Endodermal cell (in vitro differentiated cells): ENCODE results near the gene ROBO1. TPM values are rescaled to one million over a fixed set of nuclear protein-coding genes. Genes with fewer than 3 reads are reported as not detected.

Source experiments
- DNase-seq: peaks from one replicate; pipeline ENCODE4 v3.0.0-alpha.2; 2017
- H3K27ac ChIP-seq: 2 replicates; pipeline ENCODE4 v1.5.1; 2013; ENCODE audit warnings: mild to moderate bottlenecking, low read depth, low read length, moderate library complexity
- H3K27me3 ChIP-seq: 2 replicates; pipeline ENCODE4 v1.6.1; 2013; ENCODE audit warnings: mild to moderate bottlenecking, low read length, moderate library complexity; ENCODE audit not compliant: insufficient read depth, control insufficient read depth, poor library complexity, severe bottlenecking
- H3K36me3 ChIP-seq: 2 replicates; pipeline ENCODE4 v1.7.0; 2013; ENCODE audit warnings: mild to moderate bottlenecking, low read length, moderate library complexity; ENCODE audit not compliant: control insufficient read depth, insufficient read depth
- H3K4me1 ChIP-seq: one replicate; pipeline ENCODE4 v1.7.0; 2013; ENCODE audit warnings: low read length; ENCODE audit not compliant: control insufficient read depth, insufficient read depth
- H3K4me3 ChIP-seq: 2 replicates; pipeline ENCODE4 v1.5.1; 2013; ENCODE audit warnings: mild to moderate bottlenecking, low read length, moderate library complexity
- H3K9ac ChIP-seq: 2 replicates; pipeline ENCODE4 v1.6.1; 2013; ENCODE audit warnings: mild to moderate bottlenecking, low read length, moderate library complexity; ENCODE audit not compliant: poor library complexity, severe bottlenecking; ENCODE audit errors: extremely low read depth
- H3K9me3 ChIP-seq: 2 replicates; pipeline ENCODE4 v1.6.1; 2013; ENCODE audit warnings: mild to moderate bottlenecking, low read length, moderate library complexity; ENCODE audit not compliant: control insufficient read depth
- H3K27ac Mint-ChIP-seq: 2 replicates; pipeline ENCODE4 v1.8.0; 2020; ENCODE audit warnings: mixed read lengths
- H3K27me3 Mint-ChIP-seq: 2 replicates; pipeline ENCODE4 v1.8.0; 2021; ENCODE audit warnings: mild to moderate bottlenecking, mixed read lengths; ENCODE audit not compliant: insufficient read depth
- H3K36me3 Mint-ChIP-seq: 2 replicates; pipeline ENCODE4 v1.8.0; 2020; ENCODE audit warnings: low read depth, mixed read lengths
- H3K4me1 Mint-ChIP-seq: 2 replicates; pipeline ENCODE4 v1.8.0; 2020; ENCODE audit warnings: mixed read lengths
- H3K4me3 Mint-ChIP-seq: 2 replicates; pipeline ENCODE4 v1.8.0; 2020; ENCODE audit warnings: mild to moderate bottlenecking, moderate library complexity, mixed read lengths
- H3K9me3 Mint-ChIP-seq: 2 replicates; pipeline ENCODE4 v1.8.0; 2020; ENCODE audit warnings: mild to moderate bottlenecking, mixed read lengths
- CTCF ChIP-seq: fragments of 200-600 bp; sonication (generic); conservative IDR thresholded peaks from 2 replicates; pipeline ENCODE4 v1.5.0; 2021; ENCODE audit warnings: antibody characterized with exemption, mild to moderate bottlenecking
- WGBS, 2 experiments: methylation state at CpG; one replicate each; pipeline versions ENCODE4 v1.1.5 to v1.1.7; 2013; ENCODE audit warnings: missing lambda C conversion rate in 2 of 2, mixed read lengths in 1 of 2; ENCODE audit not compliant: insufficient coverage in 1 of 2, insufficient read length in 1 of 2; 5-methylcytosine and 5-hydroxymethylcytosine counted together
- total RNA-seq, 2 donors: library from RNA; stranded (reverse); fragmentation: NEBNext Ultra II Directional in 1 of 2; extraction: Animal tissue kit (Norgen Biotek cat#: 25700) in 1 of 2; gene quantifications; 2 replicates in 1 of 2; 3 replicates in 1 of 2; pipeline ENCODE4 v1.2.1, GENCODE V29; 2021

ROBO1 gene
- total RNA-seq, 2 donors from 2014 or later: 74.8 to 75.9 TPM

GRCh38 chr3:79285380-79285779, 482.4 kb downstream of the ROBO1 start:
- Histone ChIP-seq H3K4me1 (no peaks in the 10 kb centered on the region), H3K4me3 (no peak overlapping the region), H3K36me3 (no peaks in the 10 kb centered on the region), H3K9me3 (no peaks in the 10 kb centered on the region), H3K9ac (no peak overlapping the region), H3K27ac (no peak overlapping the region), H3K27me3 (no peaks in the 10 kb centered on the region)
- Mint-ChIP-seq H3K4me1 (no peaks in the 10 kb centered on the region), H3K27ac (no peak overlapping the region), H3K27me3 (no peaks in the 10 kb centered on the region), H3K36me3 (no peaks in the 10 kb centered on the region), H3K4me3 (no peak overlapping the region), H3K9me3 (no peaks in the 10 kb centered on the region)
- WGBS, 2 experiments: 90 to 100% methylated on average over 3 of the region's 3 CpGs
- TF ChIP-seq CTCF: no peak
- no peak for DNase-seq

- H3K27me3 ChIP-seq: no peaks in the 10 kb centered on the region
- 94% methylated on average over 3 of the region's 3 CpGs; no CpG with 5 or more reads in 1 of the 2 experiments for WGBS, 2 experiments
- no peak overlapping the region for H3K27ac ChIP-seq
- H3K4me1 ChIP-seq: no peaks in the 10 kb centered on the region
- Mint-ChIP-seq H3K27me3 (no peaks in the 10 kb centered on the region), H3K4me1 (no peaks in the 10 kb centered on the region), H3K9me3 (no peaks in the 10 kb centered on the region), H3K4me3 (no peak overlapping the region), H3K36me3 (no peaks in the 10 kb centered on the region), H3K27ac (no peak overlapping the region)
- H3K9ac ChIP-seq: no peak overlapping the region
- no peak for TF ChIP-seq CTCF
- H3K36me3 ChIP-seq: no peaks in the 10 kb centered on the region
- H3K9me3 ChIP-seq: no peaks in the 10 kb centered on the region
- no peak for DNase-seq
- H3K4me3 ChIP-seq: no peak overlapping the region
Measured at GRCh38 chr3:79284781-79285180, 483.0 kb downstream of the ROBO1 start.

- H3K27me3 ChIP-seq: no peaks in the 10 kb centered on the region
- no peak for DNase-seq
- Mint-ChIP-seq H3K36me3 (no peaks in the 10 kb centered on the region), H3K4me1 (no peaks in the 10 kb centered on the region), H3K27ac (peak overlapping the region; percentile 29), H3K9me3 (no peaks in the 10 kb centered on the region), H3K4me3 (no peak overlapping the region), H3K27me3 (no peaks in the 10 kb centered on the region)
- no peak overlapping the region for H3K9ac ChIP-seq
- 71 to 88% methylated on average over 1 of the region's 1 CpG for WGBS, 2 experiments
- no peak for TF ChIP-seq CTCF
- H3K4me1 ChIP-seq: no peaks in the 10 kb centered on the region
- H3K36me3 ChIP-seq: no peaks in the 10 kb centered on the region
- no peak overlapping the region for H3K4me3 ChIP-seq
- no peaks in the 10 kb centered on the region for H3K9me3 ChIP-seq
- H3K27ac ChIP-seq: no peak overlapping the region
Measured at GRCh38 chr3:79278681-79279080, 489.1 kb downstream of the ROBO1 start.
